HG03342 (cell line): ENCODE data around the gene TBC1D3L.
"Not testable (repeated sequence)": the region's sequence is repeated elsewhere in the genome, so short reads cannot be mapped to it uniquely, and the experiment has no call there.

Source experiments
- ATAC-seq: cut with Tn5 transposase; IDR thresholded peaks from one replicate; pipeline ENCODE4 v1.9.1; 2021; ENCODE audit warnings: mild to moderate bottlenecking, moderate library complexity; ENCODE audit not compliant: unreplicated experiment

Gene TBC1D3L

GRCh38 chr17:37988960-37989359 is at the start of gene TBC1D3L:
TBC1D3L (minus strand) TSS chr17:37989060; CDS start chr17:37987520, 1,540 bp downstream.
- ATAC-seq: not testable (repeated sequence)

GRCh38 chr17:38003676-38004075 is 14.8 kb upstream of the TBC1D3L start, which contains the start of gene TBC1D3D:
TBC1D3D (plus strand) TSS chr17:38003976; CDS start chr17:38005561, 1,585 bp downstream.
- not testable (repeated sequence) for ATAC-seq
